Muscle layer of colon (tissue), 2 donors: Measurements from ENCODE around the gene PDGFC.

Experiments used
- H3K27ac ChIP-seq: one replicate; pipeline ENCODE4 v1.7.0; 2013; ENCODE audit warnings: low read depth, mild to moderate bottlenecking, low read length, moderate library complexity
- H3K27me3 ChIP-seq, 2 donors: one replicate each; pipeline ENCODE4 v1.7.0; 2013; ENCODE audit warnings: low read length in 2 of 2, mild to moderate bottlenecking in 2 of 2; ENCODE audit not compliant: insufficient read depth in 2 of 2, control insufficient read depth in 1 of 2
- H3K36me3 ChIP-seq: one replicate; pipeline ENCODE4 v1.7.0; 2013; ENCODE audit warnings: mild to moderate bottlenecking, low read length; ENCODE audit not compliant: insufficient read depth
- H3K4me1 ChIP-seq: one replicate; pipeline ENCODE4 v1.7.0; 2013; ENCODE audit warnings: mild to moderate bottlenecking, low read length; ENCODE audit not compliant: insufficient read depth
- H3K4me3 ChIP-seq, 2 donors: one replicate each; pipeline ENCODE4 v1.7.0; 2013; ENCODE audit warnings: low read length in 2 of 2, low read depth in 1 of 2, mild to moderate bottlenecking in 1 of 2, moderate library complexity in 1 of 2
- H3K9ac ChIP-seq: one replicate; pipeline ENCODE4 v1.7.0; 2013; ENCODE audit warnings: low read length
- H3K9me3 ChIP-seq: one replicate; pipeline ENCODE4 v1.7.0; 2013; ENCODE audit warnings: mild to moderate bottlenecking, low read length
- donor health status: abdominal sarcoma.
- donor health status: Adenocarcinoma of cecum.

The PDGFC gene

DNA sequence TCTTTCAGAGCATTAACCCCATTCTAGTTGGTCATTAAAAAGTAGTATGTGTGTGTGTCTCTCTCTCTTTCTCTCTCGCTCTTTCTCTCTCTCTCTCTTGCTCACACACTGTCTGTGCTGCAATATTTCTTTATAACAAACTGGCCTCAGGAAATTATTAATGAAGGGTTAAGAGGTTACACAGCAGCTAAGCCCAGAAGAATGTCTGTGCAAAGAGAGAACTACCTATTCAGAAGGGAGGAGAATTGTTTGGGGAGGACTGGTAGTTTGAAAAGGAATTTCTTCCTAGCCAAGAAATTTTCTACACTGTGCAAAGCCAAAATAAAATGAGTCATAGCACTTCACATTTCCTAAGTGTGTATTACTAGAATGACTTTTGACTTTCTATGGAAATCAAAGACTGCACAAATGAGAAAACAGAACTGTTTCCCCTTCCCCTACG lies 22.2 kb downstream of the PDGFC start:
- H3K27me3 ChIP-seq = no peaks in the 10 kb centered on the region
- peak overlapping the region; percentile 27 for H3K27ac ChIP-seq

DNA sequence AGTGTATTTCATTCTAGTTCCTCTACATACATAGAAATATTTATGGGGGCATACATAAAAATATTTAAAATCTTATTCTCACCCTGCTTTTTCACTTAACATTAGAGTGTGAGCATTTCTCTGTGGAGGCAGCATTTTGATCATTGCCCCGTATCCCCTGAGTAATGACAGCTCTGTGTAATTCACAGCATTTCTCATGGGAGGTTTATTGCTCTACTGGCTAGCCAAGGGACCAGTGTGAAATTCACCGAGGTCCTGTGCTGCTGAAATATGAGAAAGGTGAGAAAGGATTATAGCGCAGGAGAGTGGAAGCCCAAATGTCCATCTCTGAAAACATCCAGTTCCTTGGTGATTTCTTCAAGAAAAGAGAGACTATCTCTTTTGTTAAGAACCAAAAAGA lies 22.9 kb downstream of the PDGFC start:
- Histone ChIP-seq H3K27ac (no peak overlapping the region), H3K9ac (no peak overlapping the region), H3K9me3 (no peaks in the 10 kb centered on the region), H3K36me3 (no peaks in the 10 kb centered on the region), H3K27me3 (no peaks in the 10 kb centered on the region), H3K4me1 (peaks cover 76% of the 10 kb centered on the region), H3K4me3 (no peak overlapping the region)

More for the DNA sequence above, 22.2 kb downstream of the PDGFC start:
- Histone ChIP-seq H3K4me1 (peaks cover 73% of the 10 kb centered on the region), H3K36me3 (no peaks in the 10 kb centered on the region), H3K4me3 (no peak overlapping the region), H3K9ac (no peak overlapping the region), H3K9me3 (no peaks in the 10 kb centered on the region)

DNA sequence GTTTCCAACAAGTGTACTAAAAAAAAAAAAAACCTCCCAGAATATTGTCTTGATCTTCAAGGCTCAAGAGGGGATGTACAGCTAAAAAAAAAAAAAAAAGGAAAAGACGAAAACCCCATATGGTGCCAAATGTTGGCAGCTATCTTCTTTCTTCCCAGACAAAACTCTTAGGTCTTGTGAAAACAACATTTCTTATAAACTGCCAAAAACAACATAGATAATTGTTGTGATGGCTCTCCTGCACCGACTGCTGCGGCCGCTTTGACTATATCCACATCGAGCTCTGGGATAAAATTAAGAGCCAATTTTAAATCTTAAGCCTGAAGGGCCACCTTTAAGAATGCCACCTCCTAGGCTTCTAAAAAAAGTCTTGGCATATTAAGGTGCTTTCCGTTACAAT lies 23.5 kb downstream of the PDGFC start:
- no peak overlapping the region for H3K9ac ChIP-seq
- H3K4me1 ChIP-seq = peaks cover 76% of the 10 kb centered on the region
- no peaks in the 10 kb centered on the region for H3K9me3 ChIP-seq
- no peaks in the 10 kb centered on the region for H3K36me3 ChIP-seq
- H3K4me3 ChIP-seq = no peak overlapping the region
- H3K27ac ChIP-seq = peak overlapping the region; percentile 12
- H3K27me3 ChIP-seq = no peaks in the 10 kb centered on the region

DNA sequence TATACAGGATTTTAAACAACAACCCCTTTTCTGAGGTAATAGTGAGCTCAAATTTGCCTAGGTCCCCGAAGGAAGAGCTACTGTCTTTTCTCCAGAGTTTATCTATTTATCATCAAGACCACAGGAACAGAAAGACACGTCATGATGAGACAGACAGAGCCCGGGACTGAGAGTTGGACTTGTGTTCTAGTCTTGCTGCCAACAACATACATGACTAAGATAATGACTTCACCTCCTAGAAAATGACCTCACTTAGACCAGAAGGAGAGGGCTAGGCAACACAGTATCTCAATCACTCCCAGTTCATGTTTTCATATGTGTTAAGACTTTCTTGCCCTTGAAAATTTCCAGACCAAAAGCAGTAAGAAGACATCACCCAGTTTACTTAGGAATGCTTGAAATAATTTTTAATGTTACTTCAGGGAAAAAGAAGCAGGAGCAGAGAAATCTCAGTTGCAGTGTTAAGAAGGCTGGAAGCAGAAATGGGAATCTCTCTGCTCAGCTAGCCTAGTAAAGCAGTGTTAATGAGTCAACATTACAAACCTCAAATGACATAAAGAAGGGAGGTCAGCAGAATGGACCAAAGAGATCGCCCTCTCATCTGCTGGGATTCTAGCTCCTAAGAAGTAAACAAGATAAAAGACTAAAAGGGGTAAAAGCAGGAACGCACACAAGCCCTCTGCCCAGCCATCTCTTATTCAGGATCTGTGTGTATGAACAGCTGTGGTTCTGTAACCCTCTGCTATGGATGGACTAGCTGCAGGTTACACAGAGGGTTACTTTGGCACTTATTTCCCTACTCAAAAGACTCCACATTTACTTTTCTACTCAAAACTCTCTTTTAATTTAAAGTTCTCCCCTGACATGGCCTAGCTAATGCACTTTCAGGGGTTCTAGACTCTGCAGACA lies 24.8 kb downstream of the PDGFC start:
- peaks cover 68% of the 10 kb centered on the region for H3K4me1 ChIP-seq
- H3K36me3 ChIP-seq = no peaks in the 10 kb centered on the region
- H3K27me3 ChIP-seq = no peaks in the 10 kb centered on the region
- peak overlapping the region; percentile 41 for H3K9ac ChIP-seq
- no peaks in the 10 kb centered on the region for H3K9me3 ChIP-seq
- no peak overlapping the region for H3K4me3 ChIP-seq
- H3K27ac ChIP-seq = peak overlapping the region; percentile 80

DNA sequence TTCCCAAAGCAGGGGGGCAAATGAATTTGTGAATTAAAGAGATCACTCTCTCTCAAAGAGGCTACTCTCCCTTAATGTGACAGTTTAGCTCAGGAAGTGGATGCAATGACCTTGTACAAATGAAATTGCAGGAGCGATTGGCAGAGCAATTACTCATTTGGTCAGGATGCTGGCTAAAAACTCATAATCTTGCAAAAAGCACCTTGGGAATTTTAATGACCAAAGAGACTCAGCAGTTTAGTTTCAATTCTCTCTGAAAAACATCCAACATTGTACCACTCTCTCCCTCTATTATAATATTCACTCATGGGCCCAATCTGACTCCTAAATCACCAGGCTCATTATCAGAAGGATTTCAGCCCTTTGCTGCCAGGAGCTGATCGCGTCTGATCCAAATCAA lies 26.1 kb downstream of the PDGFC start:
- no peaks in the 10 kb centered on the region for H3K36me3 ChIP-seq
- H3K27ac ChIP-seq = peak overlapping the region; percentile 80
- peaks cover 70% of the 10 kb centered on the region for H3K4me1 ChIP-seq
- H3K9ac ChIP-seq = peak overlapping the region; percentile 50
- peak overlapping the region in 1 of 2 donors; percentile 20 for H3K4me3 ChIP-seq
- no peaks in the 10 kb centered on the region for H3K27me3 ChIP-seq
- H3K9me3 ChIP-seq = no peaks in the 10 kb centered on the region

DNA sequence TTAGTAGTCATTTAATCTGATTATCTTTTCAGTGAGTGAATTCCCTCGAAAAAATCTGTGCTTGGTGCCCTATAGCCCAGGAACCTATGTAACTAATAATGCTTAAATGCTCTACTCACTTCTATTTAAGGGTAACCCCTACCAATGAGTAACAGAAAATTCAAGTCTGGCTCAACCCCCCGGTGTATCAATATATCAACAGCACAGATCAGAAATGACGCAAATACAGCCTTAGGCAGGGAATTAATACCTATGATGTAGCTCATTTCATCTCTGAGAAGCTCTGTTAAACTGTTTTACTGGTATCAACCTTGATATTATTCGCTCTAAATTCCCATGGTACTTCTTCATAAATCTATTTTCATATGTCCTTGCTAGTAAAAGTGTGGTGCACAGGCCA lies 28.6 kb downstream of the PDGFC start:
- H3K9ac ChIP-seq = peak overlapping the region; percentile 11
- no peaks in the 10 kb centered on the region for H3K9me3 ChIP-seq
- no peaks in the 10 kb centered on the region for H3K36me3 ChIP-seq
- H3K27ac ChIP-seq = peak overlapping the region; percentile 16
- no peaks in the 10 kb centered on the region for H3K27me3 ChIP-seq
- peaks cover 57% of the 10 kb centered on the region for H3K4me1 ChIP-seq
- H3K4me3 ChIP-seq = peak overlapping the region in 1 of 2 donors; percentile 9

DNA sequence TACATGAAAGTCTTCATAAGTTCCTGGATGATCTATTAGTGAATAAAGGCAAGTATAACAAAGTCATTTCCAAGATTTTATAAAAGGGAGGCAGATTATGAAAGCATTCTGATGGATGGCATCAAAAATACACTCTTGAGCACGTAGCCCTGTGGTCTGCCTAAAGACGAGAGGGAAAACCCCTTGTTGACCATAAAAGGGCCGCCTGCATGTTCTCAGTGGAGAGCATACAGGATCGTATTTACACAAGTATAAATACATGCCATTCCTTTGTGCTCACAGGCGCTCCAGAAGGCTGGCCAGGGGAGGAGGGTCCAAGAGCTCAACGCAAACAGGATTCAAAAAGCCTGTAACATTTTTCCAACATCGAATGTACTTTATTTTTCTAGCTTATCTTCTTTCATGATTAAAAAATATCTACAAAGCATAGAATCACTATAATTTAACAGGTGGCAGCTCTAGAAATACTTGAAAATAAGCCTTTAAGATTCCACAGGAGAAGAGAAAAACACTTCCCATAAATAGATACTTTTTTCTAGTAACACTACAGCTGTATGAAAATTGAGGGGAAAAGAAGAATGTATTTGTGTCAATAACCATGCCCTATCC lies 29.6 kb downstream of the PDGFC start:
- peak overlapping the region; percentile 40 for H3K27ac ChIP-seq
- peak overlapping the region; percentile 42 for H3K9ac ChIP-seq
- peaks cover 47% of the 10 kb centered on the region for H3K4me1 ChIP-seq
- no peaks in the 10 kb centered on the region for H3K9me3 ChIP-seq
- peak overlapping the region in 1 of 2 donors; percentile 42 for H3K4me3 ChIP-seq
- H3K27me3 ChIP-seq = no peaks in the 10 kb centered on the region
- H3K36me3 ChIP-seq = no peaks in the 10 kb centered on the region

DNA sequence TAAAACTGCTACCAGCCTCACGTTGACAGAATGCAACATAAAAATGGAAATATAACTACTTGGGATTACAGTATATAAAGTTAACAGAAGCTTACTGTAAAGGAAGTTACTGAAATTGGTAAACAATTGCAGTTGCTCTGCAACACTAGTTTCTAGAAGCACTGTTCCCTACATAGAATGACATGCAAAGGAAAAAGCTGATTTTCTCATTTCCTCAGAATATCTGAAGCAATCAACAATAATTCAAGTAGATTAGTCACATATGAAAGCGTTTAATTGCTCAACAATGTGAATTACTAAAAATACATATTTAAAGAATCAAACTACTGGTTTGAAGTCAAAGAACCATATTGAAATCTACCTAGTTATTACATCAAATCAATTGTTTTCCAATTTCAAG lies 31.8 kb downstream of the PDGFC start:
- Histone ChIP-seq H3K36me3 (no peaks in the 10 kb centered on the region), H3K9me3 (no peaks in the 10 kb centered on the region), H3K4me1 (peaks cover 28% of the 10 kb centered on the region), H3K9ac (no peak overlapping the region), H3K27me3 (no peaks in the 10 kb centered on the region), H3K4me3 (no peak overlapping the region), H3K27ac (no peak overlapping the region)

DNA sequence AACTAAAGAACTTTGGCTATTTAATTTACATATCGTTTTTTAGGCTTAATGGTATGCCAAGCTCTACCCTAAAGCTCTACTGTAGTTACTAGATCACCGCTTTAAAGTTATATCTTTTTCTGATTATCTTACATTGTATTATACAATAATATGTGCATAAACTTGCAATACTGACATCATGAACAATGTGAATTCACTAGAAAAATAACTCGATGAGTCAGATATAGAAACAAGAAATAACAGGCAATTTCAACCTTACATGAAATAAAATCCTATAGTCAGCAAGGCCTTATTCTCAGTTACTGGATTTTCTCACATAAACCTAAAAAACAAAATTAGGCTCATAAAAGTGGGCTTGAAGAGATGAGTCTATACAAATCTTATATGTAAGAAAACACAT lies 32.5 kb downstream of the PDGFC start:
- Histone ChIP-seq H3K27me3 (no peaks in the 10 kb centered on the region), H3K36me3 (no peaks in the 10 kb centered on the region), H3K27ac (no peak overlapping the region), H3K9me3 (no peaks in the 10 kb centered on the region), H3K4me1 (peaks cover 22% of the 10 kb centered on the region), H3K4me3 (no peak overlapping the region), H3K9ac (no peak overlapping the region)

DNA sequence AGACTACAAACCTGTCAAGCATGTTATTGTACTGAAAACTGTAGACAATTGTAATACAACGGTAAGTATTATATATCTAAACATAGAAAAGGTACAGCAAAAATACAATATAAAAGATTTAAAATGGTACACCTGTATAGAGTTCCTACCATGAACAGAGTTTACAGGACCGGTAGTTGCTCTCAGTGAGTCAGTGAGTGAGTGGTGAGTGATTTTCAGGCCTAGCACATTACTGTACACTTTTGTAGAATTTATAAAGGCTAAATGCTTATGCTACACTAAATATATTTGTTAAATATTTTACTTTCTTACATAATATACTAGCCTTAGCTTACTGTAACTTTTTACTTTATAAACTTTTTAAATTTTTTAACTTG lies 37.4 kb downstream of the PDGFC start:
- H3K9me3 ChIP-seq = no peaks in the 10 kb centered on the region
- H3K4me1 ChIP-seq = peaks cover 18% of the 10 kb centered on the region
- no peak overlapping the region for H3K9ac ChIP-seq
- H3K36me3 ChIP-seq = no peaks in the 10 kb centered on the region
- no peak overlapping the region for H3K4me3 ChIP-seq
- H3K27me3 ChIP-seq = no peaks in the 10 kb centered on the region
- H3K27ac ChIP-seq = no peak overlapping the region

DNA sequence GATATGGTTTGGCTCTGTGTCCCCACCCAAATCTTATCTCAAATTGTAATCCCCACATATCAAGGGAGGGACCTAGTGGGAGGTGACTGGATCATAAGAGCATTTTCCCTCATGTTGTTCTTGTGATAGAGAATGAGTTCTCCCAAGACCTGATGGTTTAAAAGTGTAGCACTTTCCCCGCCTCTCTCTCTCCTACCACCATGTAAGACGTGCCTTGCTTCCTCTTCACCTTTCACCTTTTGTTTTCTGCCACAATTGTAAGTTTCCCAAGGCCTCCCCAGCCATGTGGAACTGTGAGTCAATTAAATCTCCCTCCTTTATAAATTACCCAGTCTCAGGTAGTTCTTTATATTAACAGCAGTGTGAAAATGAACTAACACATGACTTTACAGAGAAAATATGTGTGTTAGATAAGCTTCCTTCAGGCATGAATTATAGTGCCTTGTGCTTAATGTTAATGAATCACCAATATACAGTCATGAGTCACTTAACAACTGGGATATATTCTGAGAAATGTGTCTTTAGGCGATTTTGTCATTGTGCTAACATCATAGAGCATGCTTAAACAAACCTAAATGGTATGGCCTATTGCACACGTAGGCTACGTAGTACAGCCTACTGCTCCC lies 37.9 kb downstream of the PDGFC start:
- no peaks in the 10 kb centered on the region for H3K27me3 ChIP-seq
- H3K4me3 ChIP-seq = no peak overlapping the region
- peaks cover 23% of the 10 kb centered on the region for H3K4me1 ChIP-seq
- no peaks in the 10 kb centered on the region for H3K9me3 ChIP-seq
- H3K9ac ChIP-seq = no peak overlapping the region
- H3K36me3 ChIP-seq = no peaks in the 10 kb centered on the region
- H3K27ac ChIP-seq = no peak overlapping the region
